Upper lobe of left lung (tissue), 6 donors: ENCODE data around the gene SLCO3A1. TPM values are rescaled to one million over a fixed set of nuclear protein-coding genes. Genes with fewer than 3 reads are reported as not detected.

Experiments used
- ATAC-seq, 2 donors: fragments of 200-7000 bp; cut with Tn5 transposase; one replicate each; pipeline ENCODE4 v1.9.1; 2022; ENCODE audit warnings: mild to moderate bottlenecking in 2 of 2, moderate library complexity in 2 of 2; ENCODE audit not compliant: low FRiP score in 2 of 2
- DNase-seq, 2 donors: peaks; one replicate each; pipeline ENCODE4 v3.0.0-alpha.2; 2019 to 2020
- H3K27ac ChIP-seq, 4 donors: fragments of 200-600 bp; sonication (generic); one replicate each; pipeline ENCODE4 v1.5.1; 2016 to 2019
- H3K27me3 ChIP-seq, 4 donors: fragments of 200-600 bp; sonication (generic); one replicate each; pipeline ENCODE4 v1.5.1; 2017 to 2019
- H3K36me3 ChIP-seq, 4 donors: fragments of 200-600 bp; sonication (generic); one replicate each; pipeline ENCODE4 v1.5.1; 2016 to 2019
- H3K4me1 ChIP-seq, 4 donors: fragments of 200-600 bp; sonication (generic); one replicate each; pipeline ENCODE4 v1.5.1; 2018 to 2019
- H3K4me3 ChIP-seq, 4 donors: fragments of 200-600 bp; sonication (generic); one replicate each; pipeline ENCODE4 v1.5.1; 2017 to 2019; ENCODE audit warnings: mild to moderate bottlenecking in 2 of 4, moderate library complexity in 1 of 4
- H3K9me3 ChIP-seq, 4 donors: fragments of 200-600 bp; sonication (generic); one replicate each; pipeline ENCODE4 v1.5.1; 2018 to 2019
- CTCF ChIP-seq, 6 experiments: fragments of 450-650 bp in 4 of 6; fragments of 200-600 bp in 2 of 6; sonication (generic) in 2 of 6; IDR thresholded peaks; one replicate each; pipeline ENCODE4 v1.5.1; 2016 to 2019; ENCODE audit warnings: antibody characterized with exemption in 6 of 6
- EP300 ChIP-seq, 4 donors: sonication (generic); formaldehyde crosslinking; IDR thresholded peaks; one replicate each; pipeline ENCODE4 v1.5.1; 2017; ENCODE audit warnings: antibody characterized with exemption in 4 of 4, control low read depth in 2 of 4
- POLR2A ChIP-seq, 4 donors: fragments of 450-650 bp; IDR thresholded peaks; one replicate each; pipeline ENCODE4 v1.5.1; 2016 to 2017; ENCODE audit warnings: antibody characterized with exemption in 4 of 4, mild to moderate bottlenecking in 2 of 4
- POLR2AphosphoS5 ChIP-seq, 2 donors: sonication (generic); formaldehyde crosslinking; IDR thresholded peaks; one replicate each; pipeline ENCODE4 v1.5.1; 2017; ENCODE audit warnings: antibody characterized with exemption in 2 of 2
- WGBS, 2 donors: methylation state at CpG; one replicate each; pipeline ENCODE4 v1.1.5; 2017 to 2018; 5-methylcytosine and 5-hydroxymethylcytosine counted together
- total RNA-seq, 6 donors: library from RNA; depleted of rRNA in 4 of 6; stranded (reverse); fragments of >200 nt in 4 of 6; gene quantifications; one replicate each; pipeline versions ENCODE4 v1.1.0 to v1.2.1, GENCODE V29; 2016 to 2021
- donor health status: DM: no; HTN: no; CAD: no; lungs with moderate emphysema.
- donor health status: DM: no; HTN: yes; CAD: no; lungs with severe emphysema.

SLCO3A1 gene
- total RNA-seq, 6 donors from 2014 or later, result 29.3 to 56.6 (median 46.7) TPM

GRCh38 chr15:92074646-92075045 lies 221.1 kb downstream of the SLCO3A1 start:
- Histone ChIP-seq H3K4me3 (no peak overlapping the region), H3K4me1 (peaks cover 40 to 63% (median 45%) of the 10 kb centered on the region in 4 donors), H3K9me3 (no peaks in the 10 kb centered on the region), H3K27ac (peak overlapping the region; percentile 1 to 58 (median 47)), H3K36me3 (no peaks in the 10 kb centered on the region), H3K27me3 (no peaks in the 10 kb centered on the region)
- DNase-seq, result peak in 1 of 2 donors; percentile 85
- peak; percentile 54 to 73 for ATAC-seq
- TF ChIP-seq POLR2AphosphoS5 (IDR thresholded peaks at IDR 0.05) (peak; percentile 51 to 71), CTCF (IDR thresholded peaks at IDR 0.05) (no peak), EP300 (IDR thresholded peaks at IDR 0.05) (peak in 1 of 4 donors; percentile 79), POLR2A (IDR thresholded peaks at IDR 0.05) (no peak)
- WGBS, 2 donors, result 13 to 19% methylated on average over 4 to 5 of the region's 5 CpGs

- no peaks in the 10 kb centered on the region for H3K36me3 ChIP-seq
- DNase-seq (no peak), ATAC-seq (no peak)
- H3K27me3 ChIP-seq, result no peaks in the 10 kb centered on the region
- 69 to 71% methylated on average over 7 of the region's 7 CpGs for WGBS, 2 donors
- H3K9me3 ChIP-seq, result no peaks in the 10 kb centered on the region
- peak overlapping the region in 1 of 4 donors; percentile 58 for H3K27ac ChIP-seq
- no peak for TF ChIP-seq POLR2A (IDR thresholded peaks at IDR 0.05)
- no peak for TF ChIP-seq CTCF (IDR thresholded peaks at IDR 0.05)
- no peak for TF ChIP-seq EP300 (IDR thresholded peaks at IDR 0.05)
- no peak for TF ChIP-seq POLR2AphosphoS5 (IDR thresholded peaks at IDR 0.05)
- H3K4me1 ChIP-seq, result peaks cover 34 to 54% (median 36%) of the 10 kb centered on the region in 4 donors
- H3K4me3 ChIP-seq, result no peak overlapping the region
Measured at GRCh38 chr15:92075764-92076163, 222.3 kb downstream of the SLCO3A1 start.

GRCh38 chr15:92076541-92076940 lies 223.0 kb downstream of the SLCO3A1 start:
- DNase-seq, result no peak
- Histone ChIP-seq H3K27me3 (no peaks in the 10 kb centered on the region), H3K27ac (no peak overlapping the region), H3K4me1 (peaks cover 33 to 46% (median 34%) of the 10 kb centered on the region in 4 donors), H3K4me3 (no peak overlapping the region), H3K36me3 (no peaks in the 10 kb centered on the region), H3K9me3 (no peaks in the 10 kb centered on the region)
- 86 to 97% methylated on average over 8 of the region's 8 CpGs for WGBS, 2 donors
- no peak for ATAC-seq
- TF ChIP-seq EP300 (IDR thresholded peaks at IDR 0.05) (no peak), POLR2AphosphoS5 (IDR thresholded peaks at IDR 0.05) (no peak), CTCF (IDR thresholded peaks at IDR 0.05) (no peak)

- H3K36me3 ChIP-seq, result no peaks in the 10 kb centered on the region
- DNase-seq (peak in 1 of 2 donors; percentile 72), ATAC-seq (peak; percentile 41 to 73)
- no peak overlapping the region for H3K4me3 ChIP-seq
- H3K27ac ChIP-seq, result no peak overlapping the region
- no peak for TF ChIP-seq POLR2AphosphoS5 (IDR thresholded peaks at IDR 0.05)
- no peak for TF ChIP-seq EP300 (IDR thresholded peaks at IDR 0.05)
- TF ChIP-seq CTCF (IDR thresholded peaks at IDR 0.05), result peak; percentile 56 to 85 (median 80)
- no peaks in the 10 kb centered on the region for H3K27me3 ChIP-seq
- no peaks in the 10 kb centered on the region for H3K9me3 ChIP-seq
- 54 to 60% methylated on average over 12 to 13 of the region's 13 CpGs for WGBS, 2 donors
- peaks cover 39 to 48% (median 40%) of the 10 kb centered on the region in 4 donors for H3K4me1 ChIP-seq
Measured at GRCh38 chr15:92077353-92078085, 224.0 kb downstream of the SLCO3A1 start.

GRCh38 chr15:92078270-92078669 lies 224.8 kb downstream of the SLCO3A1 start:
- no peak for ATAC-seq
- DNase-seq, result peak in 1 of 2 donors; percentile 63
- Histone ChIP-seq H3K9me3 (no peaks in the 10 kb centered on the region), H3K4me1 (peaks cover 34 to 48% (median 36%) of the 10 kb centered on the region in 4 donors), H3K27ac (no peak overlapping the region), H3K4me3 (no peak overlapping the region), H3K27me3 (no peaks in the 10 kb centered on the region), H3K36me3 (no peaks in the 10 kb centered on the region)
- TF ChIP-seq POLR2A (IDR thresholded peaks at IDR 0.05) (no peak), CTCF (IDR thresholded peaks at IDR 0.05) (no peak), EP300 (IDR thresholded peaks at IDR 0.05) (no peak), POLR2AphosphoS5 (IDR thresholded peaks at IDR 0.05) (no peak)
- 93 to 94% methylated on average over 6 of the region's 6 CpGs for WGBS, 2 donors
